Renal cortical epithelial cell (primary cell): ENCODE data around the gene TGIF2. TPM values are rescaled to one million over a fixed set of nuclear protein-coding genes. Genes with fewer than 3 reads are reported as not detected.
"Not testable (repeated sequence)": the region's sequence is repeated elsewhere in the genome, so short reads cannot be mapped to it uniquely, and the experiment has no call there.

Experiments
- DNase-seq: peaks from one replicate; pipeline ENCODE4 v3.0.0-alpha.2; 2011; ENCODE audit warnings: low read depth
- total RNA-seq: library from RNA; depleted of rRNA; stranded (reverse); fragments of >200 nt; gene quantifications from 2 replicates; pipeline ENCODE4 v1.2.3, GENCODE V29; 2014

The TGIF2 gene
- total RNA-seq, 1 donor from 2014 or later = 13.4 TPM

DNA sequence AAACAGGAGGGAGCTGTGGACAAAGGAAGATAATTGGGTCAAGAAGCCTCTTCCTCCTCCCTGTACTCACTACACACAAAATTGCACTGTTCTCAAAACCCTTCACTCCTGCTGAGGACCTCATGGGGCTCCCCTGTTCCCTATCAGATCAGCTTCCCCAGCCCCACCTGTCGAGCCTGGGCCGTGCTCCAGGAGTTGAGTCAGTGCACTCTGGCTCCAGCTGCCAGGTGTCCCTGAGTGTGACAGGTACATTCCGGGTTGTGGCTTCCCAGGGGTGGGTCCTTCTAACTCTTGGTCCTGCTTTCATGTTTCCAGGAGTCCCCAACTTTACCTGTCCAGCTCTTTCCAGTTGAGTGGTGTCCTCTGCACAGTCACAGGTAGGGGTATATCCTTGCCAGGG lies 40.6 kb downstream of the TGIF2 start:
- DNase-seq = no peak

DNA sequence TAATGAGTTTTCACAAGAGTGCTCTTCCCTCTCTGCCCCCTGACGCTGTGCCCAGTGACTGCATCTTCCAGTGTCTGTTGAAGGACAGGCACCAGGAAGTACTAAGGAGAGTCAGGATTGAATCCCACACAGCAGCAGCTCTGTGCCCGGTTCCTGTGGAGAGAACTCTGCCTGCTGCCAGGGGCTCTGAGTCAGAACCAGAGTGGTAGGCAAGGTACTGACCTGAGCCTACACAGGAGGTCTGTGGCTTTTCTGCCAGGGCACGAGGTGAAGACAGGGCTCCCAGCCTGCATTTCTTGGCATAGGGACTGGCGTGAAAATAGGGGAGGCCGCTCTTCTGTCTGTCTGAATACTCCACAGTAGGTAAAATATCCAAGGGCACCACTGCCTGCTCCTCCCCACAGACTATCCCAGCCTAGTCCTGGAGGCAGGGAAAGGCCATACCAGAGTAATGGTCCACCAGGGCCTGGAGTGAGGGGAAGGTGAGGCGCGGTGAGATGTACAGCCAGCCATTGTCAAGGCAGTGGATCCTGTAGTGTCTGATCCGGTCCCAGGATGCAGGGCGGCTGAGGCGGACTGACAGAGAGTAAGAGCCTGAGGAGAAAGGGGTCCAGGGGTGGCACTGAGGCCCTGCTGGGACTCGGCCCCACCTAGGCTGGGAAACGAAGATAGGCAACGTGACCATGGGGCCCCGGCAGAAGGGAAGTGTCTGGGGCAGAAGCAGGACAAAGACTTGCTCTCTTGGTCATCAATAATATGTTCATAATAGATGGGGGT lies 41.6 kb downstream of the TGIF2 start:
- DNase-seq = peak; percentile 82

DNA sequence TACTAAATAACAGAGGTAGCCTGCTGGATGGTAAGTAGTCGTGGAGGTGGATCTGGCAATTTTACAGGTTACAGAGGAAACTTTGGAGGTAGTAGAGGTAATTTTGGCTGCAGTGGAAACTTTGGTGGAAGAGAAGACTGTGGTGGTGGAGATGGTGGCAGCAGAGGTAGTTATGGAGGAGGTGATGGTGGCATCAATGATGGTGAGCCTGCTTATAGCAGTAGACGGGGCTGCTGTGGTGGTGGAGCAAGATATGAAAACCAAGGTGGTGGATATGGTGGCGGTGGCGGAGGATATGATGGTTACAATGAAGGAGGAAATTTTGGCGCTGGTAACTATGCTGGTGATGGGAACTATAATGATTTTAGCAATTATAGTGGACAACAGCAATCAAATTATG lies 47.5 kb downstream of the TGIF2 start:
- no peak for DNase-seq

DNA sequence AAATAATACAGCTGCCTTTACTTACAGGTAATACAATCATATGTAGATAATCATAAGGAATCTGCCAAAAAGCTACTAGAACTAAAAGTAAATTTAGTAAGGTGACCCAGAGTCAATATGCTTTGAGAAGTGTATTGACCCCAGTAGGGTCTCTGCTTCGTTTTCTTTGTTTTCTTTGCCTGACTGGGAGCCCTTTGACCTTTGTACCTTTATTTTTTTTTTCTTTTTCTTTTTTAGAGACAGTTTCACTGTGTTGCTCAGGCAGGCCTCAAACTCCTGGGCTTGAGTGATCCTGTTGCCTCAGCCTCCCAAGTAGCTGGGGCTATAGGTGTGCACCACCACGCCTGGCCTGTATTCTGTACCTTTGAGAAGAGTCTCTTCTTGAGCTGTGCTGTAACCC lies 50.0 kb downstream of the TGIF2 start:
- DNase-seq = no peak

DNA sequence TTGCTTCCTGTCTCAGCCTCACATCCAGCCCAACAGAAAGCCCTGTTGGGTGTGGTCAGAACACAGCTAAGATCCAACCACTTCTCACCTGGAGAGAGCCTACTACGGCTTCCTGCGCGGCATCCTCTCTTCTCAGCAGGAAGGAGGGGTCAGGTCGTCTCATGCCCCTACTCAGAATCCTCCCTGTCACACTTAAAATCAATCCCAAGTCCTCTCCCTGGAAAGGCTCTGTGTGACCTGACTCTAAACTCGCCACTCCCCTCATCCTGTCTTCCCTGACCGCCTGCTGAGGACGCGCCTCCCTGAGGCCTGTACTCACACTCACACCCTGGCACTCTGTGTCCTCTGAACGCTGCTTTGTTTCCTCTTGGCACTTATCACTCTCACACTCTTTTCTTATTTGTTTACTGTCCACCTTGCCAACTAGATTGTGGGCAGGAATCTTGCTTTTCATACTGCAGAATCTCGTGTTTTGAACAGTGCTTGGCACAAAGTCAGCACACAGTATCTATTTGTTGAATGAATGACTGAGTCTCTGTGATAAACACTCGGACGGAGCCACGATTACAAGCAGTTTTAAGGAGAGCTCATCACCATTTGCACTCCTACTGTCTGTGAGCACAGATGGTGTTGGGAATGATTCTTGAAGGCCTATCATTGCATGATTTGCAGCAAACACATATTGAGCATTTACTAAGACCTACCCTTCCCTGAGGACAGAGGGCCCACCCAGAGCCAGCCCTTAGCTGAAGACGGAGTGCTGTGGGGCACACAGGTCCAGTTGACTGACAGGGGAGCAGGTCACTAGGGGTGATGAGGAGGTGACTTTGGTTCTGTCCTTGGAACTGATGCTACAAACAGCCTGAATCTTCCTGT lies 50.9 kb downstream of the TGIF2 start:
- no peak for DNase-seq

DNA sequence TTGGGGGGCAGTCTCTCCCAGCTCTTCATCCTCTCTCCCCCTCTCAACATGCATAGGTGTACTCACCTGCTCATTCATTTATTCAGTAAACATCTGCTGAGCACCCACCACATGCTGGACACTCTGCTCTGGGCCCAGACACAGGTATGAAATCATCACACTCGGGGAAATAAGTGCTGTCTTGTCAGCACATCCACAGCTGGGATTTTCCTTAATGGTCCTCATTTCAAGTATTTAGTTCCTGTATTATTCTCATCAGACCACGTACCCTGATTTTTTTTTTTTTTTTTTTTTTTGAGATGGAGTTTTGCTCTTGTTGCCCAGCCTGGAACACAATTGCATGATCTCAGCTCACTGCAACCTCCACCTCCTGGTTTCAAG lies 51.5 kb downstream of the TGIF2 start:
- DNase-seq = no peak

DNA sequence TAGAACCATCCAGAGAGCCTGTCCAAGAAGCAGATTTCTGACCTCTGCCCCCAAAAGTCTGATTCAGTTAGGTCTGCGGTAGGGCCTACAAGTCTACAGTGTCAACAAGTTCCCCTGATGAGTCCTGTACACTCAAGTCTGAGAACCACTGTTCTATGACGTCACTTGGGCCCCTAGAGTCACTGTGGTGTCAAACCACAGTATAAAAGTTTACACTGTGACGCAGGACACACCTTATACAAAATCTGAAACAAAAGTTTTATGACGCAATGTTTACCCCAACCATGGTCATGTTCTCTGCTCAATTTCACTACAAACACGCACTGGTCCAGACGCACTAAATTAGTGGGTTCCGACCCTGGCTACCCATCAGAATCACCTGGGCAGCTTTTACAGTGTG lies 54.7 kb downstream of the TGIF2 start:
- no peak for DNase-seq

DNA sequence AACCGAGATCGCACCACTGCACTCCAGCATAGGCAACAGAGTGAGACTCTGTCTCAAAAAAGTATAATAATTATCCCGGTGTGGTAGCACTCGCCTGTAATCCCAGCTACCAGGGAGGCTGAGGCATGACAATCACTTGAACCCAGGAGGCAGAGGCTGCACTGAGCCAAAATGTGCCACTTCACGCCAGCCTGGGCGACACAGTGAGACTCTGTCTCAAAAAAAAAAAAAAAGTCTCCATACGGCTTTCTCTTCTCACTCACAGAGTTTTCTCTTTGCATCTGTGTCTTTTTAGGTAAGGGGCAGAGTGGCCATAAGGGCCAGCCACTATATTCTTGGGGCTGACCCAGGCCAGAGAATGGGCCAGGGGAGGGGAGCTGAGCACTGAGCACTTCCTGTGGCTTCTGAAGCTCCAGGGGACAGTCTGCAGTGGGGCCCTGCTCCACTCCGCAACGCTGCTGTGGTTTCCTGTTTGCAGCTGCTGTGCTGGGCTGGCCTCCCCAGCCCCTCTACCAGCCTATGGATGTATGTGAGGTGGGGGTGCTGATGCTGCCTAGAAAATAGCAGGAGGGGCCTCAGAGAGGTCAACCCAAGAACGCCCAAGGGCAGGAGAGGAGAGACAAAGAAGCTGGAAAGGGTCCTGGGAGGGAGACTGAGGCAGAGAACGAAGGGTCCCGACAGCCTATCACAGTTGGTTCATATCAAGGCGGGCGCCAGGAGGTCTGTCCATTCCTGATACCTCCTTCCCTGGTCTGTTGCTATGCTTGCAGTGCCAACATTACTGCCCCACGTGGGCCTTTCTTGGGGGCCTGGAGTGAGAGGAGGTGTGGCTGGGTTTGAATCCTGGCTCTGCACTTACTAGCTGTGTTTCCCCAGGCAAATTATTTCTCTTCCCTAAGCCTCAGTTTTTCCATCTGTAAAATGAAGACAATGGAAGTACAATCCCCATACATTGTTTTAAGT lies 56.6 kb downstream of the TGIF2 start:
- no peak for DNase-seq

DNA sequence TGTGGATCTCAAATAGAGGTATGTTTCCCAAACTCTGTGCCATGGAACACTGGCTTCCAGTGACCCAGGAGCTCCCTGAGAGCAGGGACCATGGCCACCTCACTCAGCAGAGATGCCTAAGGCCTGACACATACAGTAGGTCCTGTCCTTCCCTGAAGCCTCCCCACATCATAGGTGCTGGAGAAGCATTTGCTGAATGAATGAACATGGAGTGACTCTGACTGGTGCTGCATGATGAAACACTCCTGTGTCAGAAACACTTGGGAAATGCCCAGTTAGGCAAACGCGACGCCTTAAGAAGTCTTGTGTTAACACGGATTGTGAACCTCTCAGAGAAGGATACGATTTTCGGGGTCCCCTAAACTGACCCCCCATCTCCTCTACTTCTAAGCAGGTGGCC lies 58.2 kb downstream of the TGIF2 start:
- peak; percentile 55 for DNase-seq

DNA sequence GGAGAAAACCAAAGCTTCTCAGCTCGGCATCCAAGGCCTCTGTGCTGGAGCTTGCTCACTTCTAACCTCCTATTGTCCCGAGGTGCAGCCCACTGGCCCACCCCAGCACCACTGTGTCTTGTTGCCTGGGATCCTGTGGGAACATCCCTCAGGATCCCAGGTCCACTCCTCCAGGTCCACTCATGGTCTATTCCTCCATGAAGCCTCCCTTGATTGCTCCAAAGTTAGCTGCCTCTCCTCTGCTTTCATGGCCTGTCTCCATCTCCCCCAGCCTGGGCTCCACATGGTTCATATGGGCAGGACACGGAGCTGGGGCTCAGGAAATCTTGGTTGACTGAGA lies 58.7 kb downstream of the TGIF2 start:
- DNase-seq = no peak

DNA sequence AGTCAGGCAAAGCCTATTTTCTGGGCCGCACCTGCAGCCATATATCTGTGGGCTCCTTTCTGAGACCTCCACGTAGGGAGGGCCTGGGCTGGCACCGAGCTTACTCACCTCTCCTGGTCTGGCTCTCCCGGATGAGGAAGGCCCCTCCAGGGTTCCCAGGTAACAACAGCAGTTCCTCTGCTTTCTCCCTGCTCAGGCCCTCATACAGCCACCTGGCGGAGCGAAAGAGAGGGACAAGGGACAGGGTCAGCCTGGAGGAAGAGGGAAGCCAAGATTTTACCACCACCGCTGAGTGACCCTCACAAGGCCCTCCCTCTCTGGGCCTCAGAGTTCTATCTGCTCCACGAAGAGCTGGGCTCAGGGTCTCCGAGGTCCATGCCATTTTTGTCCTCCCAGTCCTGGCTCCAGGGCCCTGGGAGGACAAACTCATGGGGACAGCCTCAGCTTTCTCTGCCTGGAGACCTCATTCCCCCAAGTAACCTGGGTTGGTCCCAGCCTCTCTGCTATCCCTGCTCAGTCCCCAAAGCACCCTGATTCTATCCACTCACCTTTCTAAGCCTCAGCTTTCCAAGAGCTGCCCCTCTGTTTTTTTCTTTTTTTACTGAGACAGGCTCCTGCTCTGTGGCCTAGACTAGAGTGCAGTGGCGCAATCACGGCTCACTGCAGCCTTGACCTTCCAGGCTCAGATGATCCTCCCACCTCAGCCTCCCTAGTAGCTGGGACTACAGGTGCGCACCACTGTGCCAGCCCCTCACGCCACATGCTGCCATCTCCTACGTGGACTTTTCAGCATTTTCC lies 59.3 kb downstream of the TGIF2 start:
- no peak for DNase-seq

DNA sequence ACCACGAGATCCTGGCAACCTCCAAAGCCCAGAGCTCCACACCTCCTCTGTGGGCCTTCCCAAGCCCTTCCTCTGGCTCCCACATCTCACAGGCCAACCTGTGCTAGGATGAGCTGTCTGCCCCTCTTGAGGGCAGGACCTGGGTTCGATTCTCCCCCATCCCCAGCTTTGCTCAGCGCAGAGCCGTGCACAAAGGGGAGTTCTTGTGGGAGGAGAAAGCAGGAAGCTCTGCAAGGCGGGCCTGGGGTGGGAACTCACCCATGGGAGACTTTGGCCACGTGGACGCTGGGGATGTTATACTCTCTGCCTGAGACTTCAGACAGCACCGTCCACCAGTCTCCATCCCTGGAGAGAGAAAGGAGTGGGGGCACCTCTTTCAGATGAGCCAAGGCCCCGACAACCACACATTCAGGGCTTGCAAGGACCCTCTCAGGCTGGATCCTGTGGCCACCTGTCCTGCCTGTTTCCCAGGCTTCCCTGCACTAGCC lies 59.9 kb downstream of the TGIF2 start:
- DNase-seq = no peak

DNA sequence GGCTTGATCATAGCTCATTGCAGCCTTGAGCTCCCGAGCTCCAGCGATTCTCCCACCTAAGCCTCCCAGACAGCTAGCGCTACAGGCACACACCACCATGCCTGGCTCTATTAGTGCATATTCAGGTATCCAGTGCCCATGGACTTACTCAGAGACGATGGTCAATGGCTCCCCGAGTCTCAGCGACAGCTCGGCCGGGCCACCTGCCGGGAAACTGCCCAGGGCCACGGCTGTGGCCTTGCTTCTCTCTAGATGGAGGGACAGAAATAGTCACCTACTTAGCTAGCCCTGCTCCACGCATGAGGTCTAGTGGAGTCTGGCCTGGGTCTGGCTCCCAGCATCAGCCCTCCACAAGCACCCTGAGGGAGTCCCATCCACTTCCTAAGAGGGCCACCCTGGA lies 60.9 kb downstream of the TGIF2 start:
- no peak for DNase-seq

DNA sequence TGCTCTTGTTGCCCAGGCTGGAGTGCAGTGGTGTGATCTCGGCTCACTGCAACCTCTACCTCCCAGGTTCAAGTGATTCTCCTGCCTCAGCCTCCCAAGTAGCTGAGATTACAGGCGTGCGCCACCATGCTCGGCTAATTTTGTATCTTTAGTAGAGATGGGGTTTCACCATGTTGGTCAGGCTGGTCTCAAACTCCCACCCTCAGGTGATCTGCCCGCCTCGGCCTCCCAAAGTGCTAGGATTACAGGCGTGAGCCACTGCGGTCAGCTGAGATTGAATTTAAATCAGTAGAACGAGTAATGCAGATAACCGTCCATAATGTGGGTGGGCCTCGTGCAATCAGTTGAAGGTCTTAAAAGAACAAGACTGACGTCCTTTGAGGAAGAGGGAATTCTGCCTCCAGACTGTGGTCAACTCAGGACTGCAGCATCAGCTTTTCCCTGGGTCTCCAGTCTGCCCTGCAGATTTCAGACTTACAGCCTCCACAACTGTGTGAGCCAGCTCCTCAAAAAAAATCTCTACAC lies 65.5 kb downstream of the TGIF2 start:
- not testable (repeated sequence) for DNase-seq

DNA sequence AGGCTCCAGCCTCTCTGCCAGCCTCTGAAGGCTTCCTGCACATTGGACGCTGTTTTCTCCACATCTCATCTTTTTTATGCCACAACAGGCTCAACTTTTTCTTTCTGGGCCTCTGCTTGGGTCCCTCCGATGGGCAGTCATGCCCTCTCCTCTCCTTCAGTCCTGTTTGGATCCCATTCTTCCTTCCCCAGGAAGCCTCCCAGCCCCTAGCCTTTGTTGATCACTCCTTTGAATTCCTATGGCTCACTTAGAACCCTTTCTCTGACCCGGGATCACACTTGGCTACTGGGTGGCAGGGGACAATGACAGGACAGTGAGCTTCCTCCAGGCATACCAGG lies 68.1 kb downstream of the TGIF2 start:
- DNase-seq = no peak

DNA sequence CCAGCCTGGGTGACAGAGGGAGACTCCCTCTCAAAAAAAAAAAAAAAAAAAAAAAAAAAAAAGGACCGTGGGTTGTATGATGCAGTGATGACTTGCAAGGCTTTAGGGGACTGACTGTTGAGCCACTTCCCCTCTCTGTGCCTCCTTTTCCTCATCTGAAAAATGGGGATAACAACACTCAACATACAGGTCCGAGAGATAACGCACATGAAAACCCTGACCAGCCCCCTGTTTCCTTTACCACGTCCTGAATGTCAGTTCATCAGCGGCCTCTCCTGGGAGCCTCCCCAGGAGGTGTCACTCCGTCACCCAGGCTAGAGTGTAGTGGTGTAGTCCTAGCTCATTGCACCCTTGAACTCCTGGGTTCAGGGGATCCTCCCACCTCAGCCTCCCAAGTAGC lies 68.7 kb downstream of the TGIF2 start:
- no peak for DNase-seq

Other genes with a start within 250 kb of the TGIF2 start
- gene MYL9, start 32.1 kb upstream of the TGIF2 start, total RNA-seq = 1.6 and 3.5 TPM in 2 replicates
- gene RAB5IF, start 32.2 kb downstream of the TGIF2 start, total RNA-seq = 97.6 and 117 TPM in 2 replicates
- gene SLA2, start 72.6 kb downstream of the TGIF2 start, total RNA-seq = not detected in 2 replicates
- gene NDRG3, start 172.5 kb downstream of the TGIF2 start, total RNA-seq = 28.3 and 34.5 TPM in 2 replicates
- gene DSN1, start 200.2 kb downstream of the TGIF2 start, total RNA-seq = 8.1 and 19.1 TPM in 2 replicates